Activated CD4-positive, alpha-beta T cell treated with anti-CD3 and anti-CD28 coated beads for 4 hours (primary cell): Measurements from ENCODE around the gene MOXD1.
"Not testable (repeated sequence)": the region's sequence is repeated elsewhere in the genome, so short reads cannot be mapped to it uniquely, and the experiment has no call there.

ENCODE experiments used
- DNase-seq, 2 donors: peaks; one replicate each; pipeline ENCODE4 v3.0.0-alpha.2; 2020

The MOXD1 gene

DNA sequence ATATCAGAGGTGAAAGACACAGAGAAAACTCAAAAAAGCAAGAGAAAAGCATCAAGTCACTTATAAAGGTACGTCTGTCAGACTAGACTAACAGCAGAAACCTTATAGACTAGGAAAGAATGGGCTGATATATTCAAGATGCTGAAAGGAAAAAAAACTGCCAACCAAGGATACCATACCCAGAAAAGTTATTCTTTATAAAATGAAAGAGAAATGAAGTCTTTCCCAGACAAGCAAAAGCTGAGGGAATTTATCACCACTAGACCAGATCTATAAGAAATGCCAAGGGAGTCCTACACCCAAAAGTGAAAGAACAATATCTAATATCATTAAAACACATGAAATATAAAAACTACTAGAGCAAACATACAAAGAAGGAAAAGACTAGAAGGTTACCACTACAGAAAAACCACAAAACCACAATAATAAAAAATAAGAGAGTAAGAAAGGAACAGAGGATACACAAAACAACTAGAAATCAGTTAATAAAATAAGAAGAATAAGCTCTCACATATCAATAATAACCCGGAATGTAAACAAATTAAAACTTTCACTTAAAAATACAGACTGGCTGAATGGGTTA, 6.2 kb downstream of the MOXD1 start:
- DNase-seq, result no peak

DNA sequence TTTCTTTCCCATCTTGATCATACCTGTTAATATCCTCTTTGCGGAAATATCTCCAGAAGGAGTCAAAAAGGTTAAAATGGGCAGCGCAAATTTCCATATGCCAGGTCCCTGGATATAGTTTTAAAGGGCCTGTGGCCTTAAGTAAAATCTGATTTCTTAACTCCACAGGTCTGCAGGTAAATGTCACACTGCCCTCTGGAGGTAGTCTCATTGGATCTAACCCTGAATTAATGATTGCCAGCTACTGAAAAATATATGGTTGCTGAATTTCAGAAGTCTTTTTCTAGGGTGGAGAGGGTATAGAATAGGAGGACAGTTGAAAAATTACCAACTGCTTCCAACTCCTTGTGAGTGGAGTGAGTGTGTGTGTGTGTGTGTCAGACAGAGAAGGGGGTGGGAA, 8.5 kb downstream of the MOXD1 start:
- DNase-seq, result no peak

DNA sequence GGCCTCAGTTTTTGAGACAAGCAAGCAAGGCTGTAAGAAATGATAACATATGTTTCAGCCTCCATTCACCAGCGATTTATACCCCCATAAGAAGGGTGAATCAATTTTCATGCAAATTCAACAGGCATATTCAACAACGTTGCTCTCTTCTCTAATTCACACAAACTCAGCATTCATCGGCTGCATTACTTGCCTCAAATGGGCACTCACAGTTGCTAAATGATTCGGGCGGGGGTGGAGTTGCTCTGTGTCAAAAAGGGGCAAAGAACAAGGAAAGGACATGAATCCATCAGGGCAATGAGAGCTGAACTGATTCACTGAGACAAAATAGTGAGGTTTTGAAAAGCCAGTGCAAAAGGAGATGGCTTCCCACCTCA, 9.0 kb downstream of the MOXD1 start:
- no peak for DNase-seq

DNA sequence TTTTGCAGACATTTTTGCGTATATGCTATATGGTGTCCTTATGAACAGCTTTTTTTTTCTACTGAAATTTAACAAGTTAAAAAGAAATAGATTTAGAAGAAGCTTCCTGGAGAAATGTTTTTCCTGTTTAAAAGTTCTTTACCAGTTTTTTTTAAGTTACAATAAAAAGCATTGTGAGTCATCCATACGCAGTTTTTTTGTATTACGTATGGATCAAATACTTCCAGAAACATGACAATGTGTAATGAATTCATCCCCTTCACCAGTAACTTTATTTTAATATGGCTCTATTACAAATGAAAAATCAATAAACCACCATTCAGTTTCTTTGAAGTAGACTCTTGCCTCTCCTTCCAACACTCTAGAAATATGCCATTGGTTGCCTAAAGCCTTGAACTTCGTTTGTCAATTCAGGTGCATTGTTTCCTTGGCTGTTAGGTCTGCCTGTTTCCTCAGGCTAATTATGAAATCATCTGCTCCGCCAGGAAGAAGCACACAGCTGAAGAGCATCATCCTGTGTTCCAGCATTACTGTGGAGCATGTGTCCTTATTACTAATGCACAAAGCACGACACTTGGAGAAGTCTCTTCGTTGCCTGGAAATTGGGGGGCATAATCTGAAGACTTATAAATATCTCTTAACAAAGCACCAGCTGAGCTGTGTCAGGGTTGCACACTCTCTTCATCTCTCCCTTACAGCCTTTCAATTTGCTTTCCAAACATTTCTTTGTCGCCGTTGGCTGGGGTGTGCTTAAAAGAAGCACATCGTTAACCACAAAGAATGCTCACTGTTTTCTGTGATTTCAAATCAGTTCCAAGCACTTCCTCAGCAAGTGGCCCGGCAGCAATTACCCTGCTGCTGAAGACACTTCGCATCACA, 9.6 kb downstream of the MOXD1 start:
- no peak for DNase-seq

DNA sequence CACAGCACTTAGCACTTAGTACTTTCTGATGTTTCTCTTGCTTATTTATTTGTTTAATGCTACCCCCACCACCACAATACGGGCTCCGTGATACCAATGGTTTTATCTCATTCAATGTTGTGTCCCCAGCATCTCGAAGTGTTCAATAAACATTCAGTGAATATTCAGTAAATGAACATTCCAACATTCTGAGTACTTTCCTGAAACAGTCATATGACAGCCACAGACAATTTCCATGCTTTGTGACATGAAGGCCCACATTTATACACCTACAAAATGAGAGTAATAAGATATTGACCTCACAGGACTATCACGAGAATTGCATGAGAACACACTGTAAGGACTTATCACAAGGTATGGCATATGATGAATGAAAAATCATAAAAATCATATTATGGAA, 10.8 kb downstream of the MOXD1 start:
- DNase-seq, result no peak

DNA sequence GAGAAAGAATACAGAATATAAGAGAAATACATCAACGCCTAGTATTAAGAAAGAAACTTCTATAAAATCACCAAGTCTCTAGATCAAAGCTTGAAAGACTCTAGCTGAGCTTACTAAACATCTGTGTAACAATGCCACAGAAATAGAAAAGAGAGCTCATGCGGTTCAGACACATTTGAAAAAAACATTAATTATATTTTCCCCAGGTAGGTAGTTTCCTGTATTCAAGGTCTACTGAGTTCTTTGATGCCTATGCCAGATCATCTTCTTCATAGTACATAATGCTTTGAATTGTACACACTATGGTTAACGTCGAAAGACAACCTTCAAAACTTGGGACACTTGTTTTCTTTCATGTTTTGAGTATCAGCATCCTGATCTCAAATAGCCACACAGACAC, 11.3 kb downstream of the MOXD1 start:
- DNase-seq, result no peak

DNA sequence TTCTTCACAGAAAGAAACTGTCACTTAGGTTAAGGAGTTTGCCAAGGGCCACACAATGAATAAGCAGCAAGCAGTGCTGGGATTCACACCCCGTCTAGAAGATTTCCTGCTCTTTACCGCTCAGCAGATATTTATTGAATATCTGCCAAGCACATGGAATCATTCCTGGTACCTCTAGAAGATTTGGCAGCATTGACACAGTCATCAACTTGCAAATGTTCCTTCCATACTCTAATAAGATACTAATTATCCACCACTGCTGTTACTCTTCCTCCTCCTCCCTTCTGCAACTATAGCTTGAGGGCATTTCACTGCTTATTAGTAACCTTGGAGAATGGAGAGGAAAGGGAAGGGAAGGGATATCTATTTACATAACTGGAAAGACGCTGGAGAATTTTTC, 13.0 kb downstream of the MOXD1 start:
- no peak for DNase-seq

DNA sequence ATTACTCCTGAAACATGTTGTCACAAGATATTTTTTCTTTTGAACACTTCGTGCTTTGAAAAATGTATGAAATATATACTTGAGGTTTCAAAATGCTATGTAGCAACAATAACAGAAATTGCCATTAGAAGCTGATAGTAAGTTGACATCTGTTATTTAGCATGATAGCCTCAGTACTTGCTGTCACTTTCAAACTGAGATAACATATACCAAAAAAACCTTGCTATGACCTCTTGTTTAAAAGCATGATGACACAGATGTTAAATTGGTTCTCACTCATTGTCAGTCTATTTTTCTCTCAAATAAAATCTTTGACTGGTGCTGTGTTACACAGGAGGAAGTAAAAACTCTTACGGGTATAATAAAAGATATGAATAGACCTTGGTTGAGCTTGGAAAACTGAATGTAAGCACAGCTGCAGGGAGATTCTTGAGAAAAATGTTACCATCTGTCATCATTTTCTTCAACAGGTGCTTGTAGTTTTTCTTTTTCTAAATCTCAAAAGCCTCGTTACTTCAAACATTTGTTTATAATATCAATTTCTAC, 18.6 kb downstream of the MOXD1 start:
- DNase-seq, result no peak

DNA sequence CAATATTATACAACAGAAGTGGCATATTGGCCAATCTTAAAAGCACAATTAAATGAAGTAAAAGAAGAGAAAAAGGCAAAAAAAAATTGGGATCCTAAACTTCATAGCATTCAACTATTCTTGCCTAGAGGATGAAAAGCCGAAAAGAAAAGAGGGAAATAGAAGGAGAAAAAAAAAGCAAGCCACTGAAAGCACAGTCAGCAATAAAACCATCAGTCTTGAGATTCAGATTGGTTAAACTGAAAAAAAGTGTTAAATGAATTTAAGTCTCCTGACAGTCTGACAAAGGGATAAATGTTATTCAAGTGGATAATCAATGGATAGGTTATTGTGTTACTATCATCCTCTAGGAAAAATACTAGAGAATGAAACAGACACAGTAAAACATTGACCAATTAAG, 19.9 kb downstream of the MOXD1 start:
- DNase-seq, result no peak

DNA sequence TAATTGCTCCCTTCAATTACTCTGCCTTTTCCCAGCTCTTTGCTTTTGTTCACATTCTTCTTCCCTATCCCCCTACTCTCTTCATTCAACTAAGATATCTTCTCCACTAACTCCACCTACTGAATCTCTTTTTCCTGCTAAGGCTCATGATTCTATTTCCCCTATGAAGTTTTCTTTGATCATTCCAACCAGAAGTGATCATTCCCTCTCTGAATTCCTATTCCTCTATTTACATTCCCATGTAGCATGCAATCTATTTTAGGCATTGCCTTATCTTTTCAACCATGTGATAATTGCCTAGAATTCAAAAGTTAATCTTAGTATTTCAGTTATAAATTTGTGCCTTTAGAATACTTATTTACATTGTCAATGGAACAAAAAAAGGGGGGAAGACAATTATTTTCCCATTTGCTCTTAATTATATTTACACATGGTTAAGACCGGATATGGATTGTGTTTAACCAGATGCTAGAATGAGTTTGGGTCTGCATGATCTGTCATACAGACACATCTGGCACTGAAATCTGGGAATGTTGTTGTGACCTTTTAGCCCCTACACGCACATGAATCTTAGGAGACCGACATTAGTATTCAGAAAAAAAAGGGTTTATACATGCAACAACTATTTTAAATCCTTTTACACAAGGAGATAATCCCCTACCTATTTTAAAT, 20.8 kb downstream of the MOXD1 start:
- no peak for DNase-seq

DNA sequence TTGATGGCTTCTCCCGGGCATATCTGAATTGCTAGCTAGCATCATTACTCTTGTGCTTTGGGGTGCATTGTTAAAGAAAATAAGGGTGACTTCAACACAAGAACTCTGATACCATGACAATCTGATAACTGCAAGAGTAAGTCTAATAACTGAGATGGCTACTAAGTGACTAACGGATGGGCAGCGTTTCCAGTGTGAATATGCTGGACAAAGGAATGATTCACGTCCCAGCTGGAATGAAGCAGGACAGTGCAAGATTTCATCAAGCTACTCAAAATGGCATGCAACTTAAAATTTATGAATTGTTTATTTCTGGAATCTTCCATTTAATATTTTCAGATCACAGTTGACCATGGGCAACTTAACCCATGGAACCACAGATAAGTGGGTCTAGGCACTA, 31.7 kb downstream of the MOXD1 start:
- no peak for DNase-seq

DNA sequence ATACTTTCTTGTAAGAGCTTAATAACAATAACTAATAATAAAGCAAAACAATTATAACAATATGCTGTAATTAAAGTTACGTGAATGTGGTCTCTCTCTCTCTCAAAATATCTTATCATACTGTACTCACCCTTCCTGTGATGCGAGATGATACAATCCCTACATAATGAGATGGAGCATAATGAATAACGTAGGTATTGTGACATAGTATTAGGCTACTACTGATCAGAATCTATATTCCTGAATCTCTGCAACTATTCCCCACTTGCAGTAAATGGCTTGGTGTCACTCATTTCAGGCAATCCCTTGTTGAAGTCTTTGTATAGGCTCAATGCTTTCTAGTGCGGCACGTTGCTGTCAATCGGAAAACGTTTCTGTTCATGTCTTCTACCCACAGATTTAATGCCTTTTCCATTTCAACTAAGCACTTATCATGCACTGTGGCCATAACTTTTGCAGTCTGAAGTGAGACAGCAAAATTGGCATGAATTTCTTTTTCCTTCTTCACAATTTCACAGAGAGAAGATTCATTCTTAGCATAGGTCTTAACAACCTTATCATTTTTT, 32.3 kb downstream of the MOXD1 start:
- no peak for DNase-seq

DNA sequence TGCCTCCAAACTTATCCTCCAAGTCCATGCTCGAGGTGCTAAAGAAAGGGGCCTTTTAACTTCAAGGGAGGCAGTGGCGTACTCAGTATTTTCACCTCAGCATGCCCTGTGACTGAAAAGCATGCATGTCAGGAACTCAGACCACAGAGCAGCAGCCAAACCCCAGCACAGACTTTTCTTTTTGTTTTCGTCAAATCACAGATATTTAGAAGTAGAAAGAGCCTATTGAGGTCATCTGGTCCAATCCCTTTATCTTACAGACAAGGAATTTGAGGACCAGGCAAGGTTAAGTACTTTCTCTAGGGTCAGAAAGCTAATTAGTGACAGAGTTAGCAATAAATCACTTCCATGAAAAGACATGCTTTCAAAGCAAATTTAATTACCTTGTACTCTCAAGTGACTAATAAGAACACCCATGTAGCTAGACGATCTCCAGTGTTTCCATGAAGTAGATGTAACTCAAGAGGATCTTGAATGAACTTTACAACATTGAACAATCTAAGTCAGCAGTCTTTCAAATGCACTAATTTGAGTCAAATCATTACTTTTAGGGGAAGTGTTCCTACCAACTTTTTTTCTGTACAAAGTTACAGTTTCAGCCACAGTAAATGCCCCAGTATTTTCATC, 35.9 kb downstream of the MOXD1 start:
- DNase-seq, result no peak

DNA sequence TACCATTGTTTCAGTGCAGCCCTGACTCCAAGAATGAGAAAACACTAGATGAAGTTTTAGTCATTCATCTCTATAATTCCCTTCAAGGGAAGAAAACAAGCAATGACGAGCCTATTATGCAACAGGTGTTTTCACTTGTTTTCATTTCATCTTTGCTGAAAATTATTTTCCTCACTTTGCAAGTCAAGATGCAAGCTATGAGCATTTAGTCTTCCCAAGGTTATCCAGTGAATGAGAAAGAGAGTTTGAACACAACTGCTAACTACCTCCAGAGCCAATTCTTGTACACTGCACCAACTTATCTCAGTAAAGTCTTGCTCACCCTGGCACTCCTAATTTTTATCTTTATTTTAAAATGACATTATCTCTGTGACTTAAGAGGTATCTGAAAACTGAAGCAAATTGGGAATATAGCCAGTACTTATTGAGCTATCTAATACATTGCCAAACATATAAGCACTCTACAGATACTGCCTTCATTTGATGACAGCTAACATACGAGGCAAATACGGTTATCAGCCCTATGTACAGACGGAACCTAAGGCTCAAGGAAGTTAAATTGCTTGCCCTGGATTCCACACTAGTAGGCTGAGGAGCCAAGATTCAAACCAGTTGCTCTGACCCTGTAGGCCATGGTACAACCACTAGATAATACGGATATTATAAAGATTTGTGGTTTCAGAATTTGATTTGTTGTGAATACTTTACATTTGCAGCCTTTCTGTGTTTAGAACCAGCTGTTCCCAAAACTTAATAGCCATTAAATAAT, 36.8 kb downstream of the MOXD1 start:
- DNase-seq, result no peak

DNA sequence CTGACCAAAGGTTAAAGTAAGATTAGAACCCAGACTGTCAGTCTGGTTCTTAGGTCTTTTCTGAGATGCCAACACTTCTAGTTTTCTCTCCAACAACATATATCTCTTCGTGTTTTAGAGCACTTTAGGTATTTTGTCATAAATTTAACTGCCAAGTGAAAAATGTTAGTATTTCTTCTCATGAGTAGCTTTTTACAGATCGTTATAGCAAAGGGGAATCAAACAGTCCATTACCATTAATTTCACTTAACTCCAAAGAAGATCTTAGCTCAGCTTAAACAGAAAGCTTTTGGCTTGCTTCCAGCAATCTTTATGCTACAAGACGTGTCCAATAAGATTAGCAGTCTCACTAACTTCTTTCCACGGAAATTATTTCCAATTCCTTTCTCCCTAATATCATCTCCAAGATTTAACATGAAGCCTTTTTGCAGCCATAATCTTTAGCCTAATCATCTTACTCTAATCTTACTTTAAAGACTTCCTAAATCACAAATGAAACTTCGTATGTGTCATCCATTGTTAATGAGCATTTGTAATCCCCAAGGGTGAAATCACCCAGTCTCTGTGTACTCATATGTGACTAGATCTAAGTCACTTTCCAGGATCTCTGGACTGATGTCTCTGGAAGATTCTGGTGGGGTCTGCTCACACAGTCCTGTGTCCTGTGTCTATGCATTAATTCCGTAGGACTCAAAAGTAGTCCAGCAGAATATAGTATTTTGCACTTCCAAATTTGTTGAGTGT, 38.7 kb downstream of the MOXD1 start:
- DNase-seq, result no peak

DNA sequence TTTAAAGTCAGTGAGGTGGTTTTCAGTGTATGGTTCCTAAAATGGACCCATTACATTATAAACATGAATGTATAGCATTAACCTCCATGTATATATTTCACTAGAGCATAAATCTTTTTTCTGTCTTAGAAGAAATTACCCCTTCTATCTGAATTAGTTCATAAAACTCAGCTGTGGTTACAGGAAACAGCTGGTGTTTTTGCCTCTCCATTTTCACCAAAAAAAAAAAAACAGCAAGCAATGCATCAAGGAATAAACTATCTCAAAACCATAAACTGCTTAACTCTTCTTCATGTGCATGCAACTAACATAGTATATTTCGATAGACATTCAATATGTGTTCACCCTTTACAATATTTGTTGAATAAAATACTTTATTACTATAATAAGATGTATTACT, 40.2 kb downstream of the MOXD1 start:
- no peak for DNase-seq

DNA sequence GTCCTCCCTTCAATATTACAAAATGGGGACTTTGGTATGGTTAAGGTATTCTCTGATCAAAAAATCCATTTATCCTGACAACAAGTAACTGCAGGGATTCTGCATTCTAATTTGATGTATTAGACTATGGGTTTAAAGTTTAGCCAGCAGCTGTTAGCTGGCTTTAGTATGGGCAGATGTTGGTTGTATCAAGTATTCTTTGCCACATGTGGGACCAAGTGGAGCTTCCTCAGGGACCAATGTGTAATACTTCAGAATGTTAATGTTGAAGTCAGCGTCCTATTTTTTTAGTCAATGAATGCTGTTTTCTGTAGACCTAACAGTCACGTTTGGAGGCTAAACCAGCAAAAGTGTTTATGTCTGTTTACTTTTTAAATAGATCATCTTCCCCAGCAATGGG, 41.4 kb downstream of the MOXD1 start:
- no peak for DNase-seq

DNA sequence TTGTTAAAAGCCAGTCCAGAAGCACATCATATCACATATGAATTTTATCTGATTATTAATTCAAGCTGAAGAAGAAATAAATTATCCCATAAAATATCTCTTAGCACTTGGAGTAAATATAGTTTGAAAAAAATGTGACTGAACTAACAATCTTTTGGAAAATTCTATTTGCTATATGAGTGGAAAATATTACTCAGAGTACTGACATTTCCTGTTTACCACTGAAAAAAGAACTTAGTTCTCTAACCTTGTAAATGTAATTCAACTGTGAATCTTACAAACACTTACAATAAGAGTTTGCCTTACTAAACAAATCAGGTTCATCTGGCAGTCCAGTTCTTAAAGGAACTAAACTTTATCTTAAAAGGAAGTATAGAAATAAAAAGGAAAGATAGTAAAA, 44.2 kb downstream of the MOXD1 start:
- no peak for DNase-seq

DNA sequence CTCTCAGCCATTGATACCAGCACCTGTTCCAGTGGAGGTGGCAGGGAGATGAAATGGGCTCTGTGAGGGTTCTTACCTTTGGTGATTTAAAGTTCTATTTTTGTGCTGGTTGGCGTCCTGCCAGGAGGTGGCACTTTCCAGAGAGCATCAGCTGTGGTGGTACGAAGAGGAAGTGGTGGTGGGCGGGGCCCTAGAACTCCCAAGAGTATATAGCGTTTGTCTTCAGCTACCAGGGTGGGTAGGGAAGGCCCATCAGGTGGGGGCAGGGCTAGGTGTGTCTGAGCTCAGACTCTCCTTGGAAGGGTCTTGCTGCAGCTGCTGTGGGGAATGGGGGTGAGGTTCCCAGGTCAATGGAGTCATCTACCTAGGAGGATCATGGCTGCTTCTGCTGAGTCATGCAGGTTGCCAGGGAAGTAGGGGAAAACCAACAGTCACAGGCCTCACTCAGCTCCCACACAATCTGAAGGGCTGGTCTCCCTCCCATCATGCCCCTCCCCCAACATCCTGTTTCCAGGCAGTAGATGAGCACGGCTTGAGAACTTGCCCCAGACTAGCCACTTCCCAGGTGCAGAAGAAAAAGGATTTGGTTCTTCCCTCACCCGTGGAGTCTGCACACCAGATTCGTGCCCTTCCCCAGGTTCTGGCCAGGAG, 46.6 kb downstream of the MOXD1 start:
- peak; percentile 3 to 34 for DNase-seq

DNA sequence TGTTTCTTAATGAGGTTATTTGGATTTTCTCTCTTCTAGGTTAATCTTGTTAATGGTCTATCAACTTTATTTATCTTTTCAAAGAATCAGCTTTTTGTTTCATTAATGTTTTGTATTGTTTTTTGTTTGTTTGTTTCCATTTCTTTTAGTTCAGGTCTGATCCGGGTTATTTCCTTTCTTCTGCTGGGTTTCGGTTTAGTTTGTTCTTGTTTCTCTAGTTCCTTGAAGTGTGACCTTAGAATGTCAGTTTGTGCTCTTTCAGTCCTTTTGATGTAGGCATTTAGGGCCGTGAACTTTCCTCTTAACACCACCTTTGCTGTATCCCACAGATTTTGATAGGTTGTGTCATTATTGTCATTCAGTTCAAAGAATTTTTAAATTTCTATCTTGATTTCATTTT, 49.3 kb downstream of the MOXD1 start:
- DNase-seq, result not testable (repeated sequence)

DNA sequence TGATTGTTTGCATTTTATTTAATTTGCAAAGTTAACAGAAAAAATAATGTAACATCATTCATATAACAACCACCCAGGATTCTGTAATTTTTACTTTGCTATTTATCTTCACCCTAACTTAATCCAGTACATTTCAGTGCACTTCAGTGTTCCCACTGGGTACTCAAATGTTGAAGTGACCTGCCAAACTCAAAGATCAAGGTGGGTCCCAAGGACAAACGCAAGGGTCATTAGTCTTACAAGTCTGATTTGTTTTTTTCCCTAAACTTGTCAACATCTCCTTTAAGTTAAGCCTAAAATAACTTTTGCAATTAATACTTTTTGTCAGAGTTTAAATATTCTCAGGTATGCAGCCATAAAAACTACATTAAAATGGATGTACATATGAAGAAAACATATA, 53.0 kb downstream of the MOXD1 start:
- DNase-seq, result no peak
